ENCODE measurements around the gene WDR41.

WDR41 gene

GRCh38 chr5:77418601-77419581 lies 73.2 kb downstream of the WDR41 start:
- no peak overlapping the region for H3K4me3 ChIP-seq (ENCODE audit: low read depth, low read length)
- TF ChIP-seq CTCF (IDR thresholded peaks at IDR 0.05; ENCODE audit: low read depth, low read length, missing control alignments) = no peak
- no peak for DNase-seq (ENCODE audit: low read depth)
- in situ Hi-C loops (cut with HindIII; ENCODE audit: low sequenced_read_pairs) = no loop called here

DNA sequence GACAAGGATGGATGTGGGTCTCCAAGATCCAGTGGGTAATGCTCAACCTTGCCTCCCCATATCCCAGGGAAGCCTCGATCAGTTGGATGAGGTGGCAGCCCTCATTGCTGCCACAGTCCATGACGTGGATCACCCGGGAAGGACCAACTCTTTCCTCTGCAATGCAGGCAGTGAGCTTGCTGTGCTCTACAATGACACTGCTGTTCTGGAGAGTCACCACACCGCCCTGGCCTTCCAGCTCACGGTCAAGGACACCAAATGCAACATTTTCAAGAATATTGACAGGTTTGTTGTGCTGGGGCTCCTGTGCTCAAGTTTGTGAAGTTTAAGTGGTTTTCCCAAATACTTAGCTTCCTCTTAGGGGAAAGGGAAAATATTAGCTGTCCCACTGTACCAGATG lies 74.0 kb downstream of the WDR41 start:
- in situ Hi-C loops (cut with HindIII; ENCODE audit: low sequenced_read_pairs) = no loop called here
- no peak overlapping the region for H3K4me3 ChIP-seq (ENCODE audit: low read depth, low read length)
- DNase-seq (ENCODE audit: low read depth) = no peak

DNA sequence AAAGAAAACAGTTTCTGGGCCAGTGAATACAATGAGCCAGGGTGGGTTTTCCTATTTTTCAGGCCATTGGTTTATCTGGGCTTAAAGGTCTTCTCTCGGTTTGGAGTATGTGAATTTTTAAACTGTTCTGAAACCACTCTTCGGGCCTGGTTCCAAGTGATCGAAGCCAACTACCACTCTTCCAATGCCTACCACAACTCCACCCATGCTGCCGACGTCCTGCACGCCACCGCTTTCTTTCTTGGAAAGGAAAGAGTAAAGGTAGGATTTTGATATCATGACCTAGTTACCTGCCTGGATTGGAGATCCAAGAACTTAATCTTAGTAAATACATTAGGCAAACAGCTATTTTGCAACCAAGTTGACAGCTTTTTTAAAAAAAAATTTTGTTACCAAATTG lies 79.1 kb downstream of the WDR41 start:
- no peak for DNase-seq (ENCODE audit: low read depth)

More for the DNA sequence above, 74.0 kb downstream of the WDR41 start:
- no peak for TF ChIP-seq CTCF (IDR thresholded peaks at IDR 0.05; ENCODE audit: low read depth, low read length, missing control alignments)

DNA sequence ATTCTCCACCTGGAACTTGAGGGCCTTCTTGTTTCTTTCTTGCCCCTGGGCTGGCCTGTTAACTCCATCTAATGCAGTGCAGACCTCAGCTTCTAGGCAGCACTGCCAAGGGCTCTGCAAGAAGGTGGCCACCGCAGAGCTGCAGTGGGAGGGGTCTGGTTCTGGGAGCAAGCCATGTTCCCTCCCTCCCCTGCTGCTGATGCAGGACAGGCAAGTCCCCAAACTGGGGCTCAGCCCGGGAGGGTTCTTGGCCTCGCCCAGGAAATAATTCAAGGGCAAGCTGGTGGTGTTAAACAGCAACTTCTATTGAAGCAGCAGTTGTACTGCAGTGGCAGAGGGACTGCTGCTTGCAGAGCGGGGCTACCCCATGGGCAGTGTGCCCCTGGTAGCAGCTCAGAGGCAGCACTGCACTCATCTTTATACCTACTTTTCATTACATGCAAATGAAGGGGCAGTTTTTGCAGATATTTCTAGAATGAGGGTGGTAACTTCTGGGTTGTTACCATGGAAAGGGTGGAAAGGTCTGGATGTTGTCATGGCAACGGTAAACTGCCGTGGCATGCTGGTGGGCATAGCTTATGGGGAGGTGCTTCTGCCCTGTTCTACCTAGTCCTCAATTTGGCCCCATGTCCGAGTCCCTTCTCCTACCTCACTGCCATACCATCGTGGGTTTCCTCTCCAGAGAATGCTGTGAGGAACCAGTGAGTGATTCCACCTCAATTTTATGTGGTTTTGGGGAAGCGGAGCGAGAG lies 82.1 kb downstream of the WDR41 start:
- TF ChIP-seq CTCF (IDR thresholded peaks at IDR 0.05; ENCODE audit: low read depth, low read length, missing control alignments) = no peak
- DNase-seq (ENCODE audit: low read depth) = no peak
- in situ Hi-C loops (cut with HindIII; ENCODE audit: low sequenced_read_pairs) = no loop called here

More for the DNA sequence above, 79.1 kb downstream of the WDR41 start:
- TF ChIP-seq CTCF (IDR thresholded peaks at IDR 0.05; ENCODE audit: low read depth, low read length, missing control alignments) = no peak
- no peak overlapping the region for H3K4me3 ChIP-seq (ENCODE audit: low read depth, low read length)
- in situ Hi-C loops (cut with HindIII; ENCODE audit: low sequenced_read_pairs) = no loop called here

GRCh38 chr5:77407152-77407551 lies 85.0 kb downstream of the WDR41 start:
- no peak for TF ChIP-seq CTCF (IDR thresholded peaks at IDR 0.05; ENCODE audit: low read depth, low read length, missing control alignments)
- no peak for DNase-seq (ENCODE audit: low read depth)

More for the DNA sequence above, 82.1 kb downstream of the WDR41 start:
- H3K4me3 ChIP-seq (ENCODE audit: low read depth, low read length) = no peak overlapping the region

DNA sequence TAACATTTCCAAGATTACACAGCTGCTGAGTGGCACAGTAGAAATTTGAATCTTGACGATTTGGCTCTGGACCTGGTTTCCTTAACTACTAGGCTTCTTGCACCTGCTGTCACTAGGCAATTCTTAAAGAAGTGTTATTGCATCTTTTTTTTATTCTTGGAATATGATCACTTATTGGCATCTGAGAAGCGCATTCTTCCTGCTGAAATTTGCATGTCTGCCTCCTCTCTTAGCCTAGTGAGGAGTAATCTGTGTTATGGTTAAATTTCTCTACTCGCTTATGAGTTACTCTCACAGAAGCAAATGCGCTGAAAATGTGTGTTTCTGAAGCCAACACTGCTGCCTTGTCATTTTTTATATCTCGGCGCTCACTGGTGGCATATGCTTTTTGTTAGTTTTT lies 89.3 kb downstream of the WDR41 start:
- TF ChIP-seq CTCF (IDR thresholded peaks at IDR 0.05; ENCODE audit: low read depth, low read length, missing control alignments) = no peak
- no peak overlapping the region for H3K4me3 ChIP-seq (ENCODE audit: low read depth, low read length)
- DNase-seq (ENCODE audit: low read depth) = no peak
- in situ Hi-C loops (cut with HindIII; ENCODE audit: low sequenced_read_pairs) = no loop called here

More at GRCh38 chr5:77407152-77407551, 85.0 kb downstream of the WDR41 start:
- no peak overlapping the region for H3K4me3 ChIP-seq (ENCODE audit: low read depth, low read length)
- in situ Hi-C loops (cut with HindIII; ENCODE audit: low sequenced_read_pairs) = no loop called here
